Hypothalamus (tissue), 51 donors: ENCODE measurements around the gene CLIC5.

ENCODE experiments used
- DNase-seq, 51 donors: peaks; one replicate each; lab custom pipeline; 2025; lab: John Stamatoyannopoulos, UW

The CLIC5 gene

GRCh38 chr6:45855642-45856394, 159.8 kb downstream of the CLIC5 start:
- no peak for DNase-seq

- no peak for DNase-seq
Measured at GRCh38 chr6:45854149-45854742, 161.4 kb downstream of the CLIC5 start.

GRCh38 chr6:45851034-45851400, 164.6 kb downstream of the CLIC5 start:
- no peak for DNase-seq

- no peak for DNase-seq
Measured at GRCh38 chr6:45850378-45851033, 165.2 kb downstream of the CLIC5 start.

DNA sequence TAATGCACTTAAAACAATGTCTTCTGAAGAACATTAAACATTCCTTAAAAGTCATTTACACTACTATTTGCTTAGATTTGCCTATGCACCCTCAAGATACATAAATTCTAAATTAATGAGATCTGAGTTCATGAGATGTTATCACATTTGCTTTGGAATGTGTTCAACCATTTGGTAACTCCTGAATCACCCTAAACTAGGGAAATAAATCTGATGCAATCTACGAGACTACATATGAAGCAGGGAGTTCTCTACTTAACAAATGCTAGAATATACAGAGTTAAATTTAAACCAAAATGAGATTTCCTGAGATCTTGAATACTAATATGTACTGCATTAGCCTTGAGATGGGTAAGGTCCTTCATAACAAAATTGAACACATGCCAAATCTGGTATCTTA, 170.1 kb downstream of the CLIC5 start:
- DNase-seq, result no peak

GRCh38 chr6:45844986-45845385, 170.7 kb downstream of the CLIC5 start:
- DNase-seq, result no peak

DNA sequence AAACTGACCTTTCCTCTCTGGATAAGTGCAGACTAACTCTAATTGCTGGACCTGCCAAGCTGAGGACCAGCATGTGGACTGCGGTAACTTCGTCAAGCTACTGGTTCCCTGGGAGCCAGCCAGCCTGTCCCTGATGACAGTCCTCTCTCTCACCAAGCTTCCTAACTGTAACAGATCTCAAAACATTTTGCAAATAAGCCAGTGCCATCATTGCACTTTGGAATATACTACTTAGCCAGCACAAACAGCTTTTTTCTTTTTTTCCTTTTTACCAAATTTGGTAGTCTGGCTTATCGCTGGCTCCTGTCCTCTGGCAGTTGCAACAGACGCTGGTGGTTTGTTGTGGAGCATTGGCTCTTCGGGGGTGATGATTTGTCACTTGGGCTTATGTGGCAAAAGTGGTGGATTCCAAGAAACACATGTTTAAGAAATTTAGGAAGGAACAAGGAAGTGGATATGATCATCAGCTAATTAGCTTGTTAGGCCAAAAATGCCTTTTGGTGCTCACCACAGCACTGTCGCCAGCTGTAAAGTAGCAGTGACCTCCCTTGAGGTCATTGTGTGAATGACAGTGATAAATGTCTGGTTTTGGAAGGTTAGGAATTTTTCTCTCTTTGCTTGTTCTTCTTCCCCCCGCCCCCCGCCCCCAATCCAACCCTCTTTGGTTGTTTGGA, 171.7 kb downstream of the CLIC5 start:
- DNase-seq, result no peak

GRCh38 chr6:45841062-45841461, 174.6 kb downstream of the CLIC5 start:
- DNase-seq, result no peak

DNA sequence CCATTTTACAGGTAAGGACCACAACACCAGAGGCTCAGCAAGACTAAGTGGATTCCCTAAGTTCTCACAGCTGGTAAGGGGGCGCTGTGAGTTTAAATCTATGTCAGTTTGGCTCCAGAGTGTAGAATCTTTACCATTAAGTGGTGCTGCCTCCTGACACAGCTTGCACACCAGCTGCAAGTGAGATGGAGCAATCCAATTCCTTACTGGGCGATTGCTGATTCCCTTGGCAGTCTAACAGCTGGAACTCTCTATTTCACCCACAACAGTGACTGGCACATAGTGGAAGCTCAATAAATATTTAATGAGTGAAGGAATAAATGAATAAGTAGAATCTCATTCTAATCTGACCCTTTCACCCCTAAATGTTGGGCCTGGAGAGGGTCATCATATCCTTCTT, 176.7 kb downstream of the CLIC5 start:
- no peak for DNase-seq

GRCh38 chr6:45838451-45838850, 177.2 kb downstream of the CLIC5 start:
- no peak for DNase-seq

- no peak for DNase-seq
Measured at GRCh38 chr6:45837541-45838200, 178.0 kb downstream of the CLIC5 start.

GRCh38 chr6:45836984-45837383, 178.7 kb downstream of the CLIC5 start:
- DNase-seq, result no peak

DNA sequence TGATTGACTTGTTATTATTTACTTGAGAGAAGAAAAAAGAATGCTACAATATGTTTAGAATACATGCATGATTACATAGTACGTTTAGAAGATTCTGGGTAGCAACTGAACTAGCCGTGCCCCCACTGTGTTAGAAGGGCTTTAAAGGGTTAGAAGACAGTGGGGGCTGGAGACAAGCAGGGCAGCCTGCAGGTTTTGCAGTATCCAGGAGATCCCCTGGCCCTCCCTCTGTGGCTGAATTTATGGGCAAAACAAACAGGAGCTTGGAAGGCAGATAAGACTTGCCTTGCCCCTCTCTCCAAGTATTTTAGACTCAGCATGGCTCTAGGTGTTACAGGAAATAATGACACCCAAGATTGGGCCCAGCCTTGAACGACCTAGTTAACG, 179.2 kb downstream of the CLIC5 start:
- DNase-seq, result no peak

DNA sequence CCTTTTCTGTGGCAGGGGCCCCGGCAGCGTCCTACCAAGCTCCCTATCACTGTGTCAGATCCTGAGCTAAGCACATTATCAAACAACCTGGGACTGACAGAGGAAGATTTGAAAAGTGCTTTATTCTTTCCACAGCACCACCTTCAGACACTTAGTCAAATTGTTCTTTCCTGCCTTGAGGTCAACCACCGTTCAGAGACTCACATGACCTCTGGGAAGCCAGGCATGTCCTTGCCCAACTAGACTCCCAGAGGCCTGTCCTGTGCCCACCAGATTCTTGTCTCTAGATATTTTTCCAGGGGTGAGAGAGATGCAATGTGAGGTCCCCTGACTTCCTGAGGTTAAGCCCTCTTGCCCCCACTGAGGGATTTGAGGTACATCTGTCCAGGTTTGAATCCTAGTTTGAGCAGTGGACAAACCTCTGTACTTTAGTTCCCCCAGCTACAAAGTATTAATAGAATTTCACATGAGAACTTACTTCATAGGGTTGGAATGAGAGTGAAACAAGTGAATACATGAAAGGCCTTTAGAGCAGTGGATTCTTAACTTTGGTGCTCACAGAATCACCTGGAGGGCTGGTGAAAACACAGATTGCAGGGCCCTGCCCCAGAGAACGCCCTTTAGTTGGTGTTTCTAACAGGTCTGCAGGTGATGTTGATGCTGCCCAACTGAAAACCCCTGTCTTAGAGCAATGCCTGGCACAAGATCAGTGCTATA, 179.8 kb downstream of the CLIC5 start:
- no peak for DNase-seq

DNA sequence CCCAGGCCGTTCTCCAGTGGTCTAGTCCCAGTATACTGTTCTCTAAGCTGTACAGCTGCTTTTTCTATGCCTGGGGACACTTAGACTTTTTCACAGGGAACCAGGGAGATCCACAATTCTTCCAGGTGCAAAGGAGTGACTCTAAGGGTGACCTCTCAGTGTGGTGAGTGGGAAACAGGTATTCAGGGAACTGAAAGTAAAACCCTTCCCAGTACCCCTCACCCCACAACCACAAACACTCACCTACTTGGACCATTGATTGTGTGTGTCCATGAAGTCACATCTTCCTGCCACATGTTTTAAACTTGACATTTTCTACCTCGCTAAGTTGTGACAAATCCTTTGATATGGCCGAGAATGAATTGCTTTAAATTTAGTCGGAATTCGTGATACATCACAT, 183.6 kb downstream of the CLIC5 start:
- DNase-seq, result no peak
